Measurements from ENCODE around the gene WNT1.

Gene WNT1

GRCh38 chr12:48943221-48943620, 34.9 kb upstream of the WNT1 start:
- H3K9me3 ChIP-seq (ENCODE audit: control insufficient read depth in 5 of 5, low read length in 5 of 5), result no peaks in the 10 kb centered on the region
- H3K27ac ChIP-seq (ENCODE audit: low read depth, low read length), result no peak overlapping the region
- H3K27me3 ChIP-seq (ENCODE audit: control insufficient read depth in 5 of 5, insufficient read depth in 4 of 5, low read length in 5 of 5), result no peaks in the 10 kb centered on the region
- H3K4me3 ChIP-seq (ENCODE audit: low read depth in 1 of 5, low read length in 5 of 5), result no peak overlapping the region
- peak overlapping the region in 1 of 5 donors; percentile 27 for H3K9ac ChIP-seq (ENCODE audit: low read length in 5 of 5)
- peaks cover 0 to 11% (median 10%) of the 10 kb centered on the region in 5 donors for H3K4me1 ChIP-seq (ENCODE audit: control insufficient read depth in 5 of 5, insufficient read depth in 5 of 5, low read length in 5 of 5)
- H3K36me3 ChIP-seq (ENCODE audit: control insufficient read depth in 5 of 5, insufficient read depth in 5 of 5, low read length in 5 of 5), result peaks cover 5 to 39% (median 26%) of the 10 kb centered on the region in 5 donors

- Histone ChIP-seq H3K4me1 (ENCODE audit: control insufficient read depth in 5 of 5, insufficient read depth in 5 of 5, low read length in 5 of 5) (peaks cover 0 to 11% (median 10%) of the 10 kb centered on the region in 5 donors), H3K27ac (ENCODE audit: low read depth, low read length) (no peak overlapping the region), H3K9me3 (ENCODE audit: control insufficient read depth in 5 of 5, low read length in 5 of 5) (no peaks in the 10 kb centered on the region), H3K9ac (ENCODE audit: low read length in 5 of 5) (no peak overlapping the region), H3K27me3 (ENCODE audit: control insufficient read depth in 5 of 5, insufficient read depth in 4 of 5, low read length in 5 of 5) (no peaks in the 10 kb centered on the region), H3K36me3 (ENCODE audit: control insufficient read depth in 5 of 5, insufficient read depth in 5 of 5, low read length in 5 of 5) (peaks cover 0 to 21% (median 0%) of the 10 kb centered on the region in 5 donors), H3K4me3 (ENCODE audit: low read depth in 1 of 5, low read length in 5 of 5) (no peak overlapping the region)
Observed at GRCh38 chr12:48946205-48946604, 31.9 kb upstream of the WNT1 start.

- Histone ChIP-seq H3K9ac (ENCODE audit: low read length in 5 of 5) (no peak overlapping the region), H3K27ac (ENCODE audit: low read depth, low read length) (no peak overlapping the region), H3K36me3 (ENCODE audit: control insufficient read depth in 5 of 5, insufficient read depth in 5 of 5, low read length in 5 of 5) (peaks cover 0 to 15% (median 0%) of the 10 kb centered on the region in 5 donors)
Observed at GRCh38 chr12:48946943-48947342, 31.2 kb upstream of the WNT1 start.

GRCh38 chr12:48947727-48948126, 30.4 kb upstream of the WNT1 start:
- Histone ChIP-seq H3K36me3 (ENCODE audit: control insufficient read depth in 5 of 5, insufficient read depth in 5 of 5, low read length in 5 of 5) (peaks cover 3 to 23% (median 4%) of the 10 kb centered on the region in 5 donors), H3K27ac (ENCODE audit: low read depth, low read length) (no peak overlapping the region), H3K27me3 (ENCODE audit: control insufficient read depth in 5 of 5, insufficient read depth in 4 of 5, low read length in 5 of 5) (no peaks in the 10 kb centered on the region), H3K4me1 (ENCODE audit: control insufficient read depth in 5 of 5, insufficient read depth in 5 of 5, low read length in 5 of 5) (peaks cover 0 to 11% (median 10%) of the 10 kb centered on the region in 5 donors), H3K9me3 (ENCODE audit: control insufficient read depth in 5 of 5, low read length in 5 of 5) (no peaks in the 10 kb centered on the region), H3K4me3 (ENCODE audit: low read depth in 1 of 5, low read length in 5 of 5) (no peak overlapping the region), H3K9ac (ENCODE audit: low read length in 5 of 5) (no peak overlapping the region)

More at GRCh38 chr12:48946943-48947342, 31.2 kb upstream of the WNT1 start:
- Histone ChIP-seq H3K4me1 (ENCODE audit: control insufficient read depth in 5 of 5, insufficient read depth in 5 of 5, low read length in 5 of 5) (peaks cover 0 to 11% (median 10%) of the 10 kb centered on the region in 5 donors), H3K27me3 (ENCODE audit: control insufficient read depth in 5 of 5, insufficient read depth in 4 of 5, low read length in 5 of 5) (no peaks in the 10 kb centered on the region), H3K9me3 (ENCODE audit: control insufficient read depth in 5 of 5, low read length in 5 of 5) (no peaks in the 10 kb centered on the region), H3K4me3 (ENCODE audit: low read depth in 1 of 5, low read length in 5 of 5) (no peak overlapping the region)

GRCh38 chr12:48952691-48953090, 25.4 kb upstream of the WNT1 start:
- no peak overlapping the region for H3K4me3 ChIP-seq (ENCODE audit: low read depth in 1 of 5, low read length in 5 of 5)
- H3K27me3 ChIP-seq (ENCODE audit: control insufficient read depth in 5 of 5, insufficient read depth in 4 of 5, low read length in 5 of 5), result no peaks in the 10 kb centered on the region
- H3K9ac ChIP-seq (ENCODE audit: low read length in 5 of 5), result no peak overlapping the region
- H3K27ac ChIP-seq (ENCODE audit: low read depth, low read length), result no peak overlapping the region
- H3K9me3 ChIP-seq (ENCODE audit: control insufficient read depth in 5 of 5, low read length in 5 of 5), result no peaks in the 10 kb centered on the region
- peaks cover 4 to 23% (median 8%) of the 10 kb centered on the region in 5 donors for H3K36me3 ChIP-seq (ENCODE audit: control insufficient read depth in 5 of 5, insufficient read depth in 5 of 5, low read length in 5 of 5)
- H3K4me1 ChIP-seq (ENCODE audit: control insufficient read depth in 5 of 5, insufficient read depth in 5 of 5, low read length in 5 of 5), result peaks cover 4 to 22% (median 16%) of the 10 kb centered on the region in 5 donors

GRCh38 chr12:48954061-48954460, 24.1 kb upstream of the WNT1 start:
- peaks cover 4 to 18% (median 8%) of the 10 kb centered on the region in 5 donors for H3K36me3 ChIP-seq (ENCODE audit: control insufficient read depth in 5 of 5, insufficient read depth in 5 of 5, low read length in 5 of 5)
- no peaks in the 10 kb centered on the region for H3K9me3 ChIP-seq (ENCODE audit: control insufficient read depth in 5 of 5, low read length in 5 of 5)
- no peaks in the 10 kb centered on the region for H3K27me3 ChIP-seq (ENCODE audit: control insufficient read depth in 5 of 5, insufficient read depth in 4 of 5, low read length in 5 of 5)
- no peak overlapping the region for H3K27ac ChIP-seq (ENCODE audit: low read depth, low read length)
- H3K4me1 ChIP-seq (ENCODE audit: control insufficient read depth in 5 of 5, insufficient read depth in 5 of 5, low read length in 5 of 5), result peaks cover 4 to 27% (median 21%) of the 10 kb centered on the region in 5 donors
- H3K4me3 ChIP-seq (ENCODE audit: low read depth in 1 of 5, low read length in 5 of 5), result no peak overlapping the region
- H3K9ac ChIP-seq (ENCODE audit: low read length in 5 of 5), result no peak overlapping the region

- Histone ChIP-seq H3K4me1 (ENCODE audit: control insufficient read depth in 5 of 5, insufficient read depth in 5 of 5, low read length in 5 of 5) (peaks cover 4 to 27% (median 21%) of the 10 kb centered on the region in 5 donors), H3K27ac (ENCODE audit: low read depth, low read length) (peak overlapping the region; percentile 45), H3K36me3 (ENCODE audit: control insufficient read depth in 5 of 5, insufficient read depth in 5 of 5, low read length in 5 of 5) (peaks cover 4 to 14% (median 8%) of the 10 kb centered on the region in 5 donors), H3K4me3 (ENCODE audit: low read depth in 1 of 5, low read length in 5 of 5) (no peak overlapping the region), H3K9ac (ENCODE audit: low read length in 5 of 5) (no peak overlapping the region), H3K27me3 (ENCODE audit: control insufficient read depth in 5 of 5, insufficient read depth in 4 of 5, low read length in 5 of 5) (no peaks in the 10 kb centered on the region), H3K9me3 (ENCODE audit: control insufficient read depth in 5 of 5, low read length in 5 of 5) (no peaks in the 10 kb centered on the region)
Observed at GRCh38 chr12:48954841-48955501, 23.2 kb upstream of the WNT1 start.

GRCh38 chr12:48956279-48957140, 21.6 kb upstream of the WNT1 start:
- Histone ChIP-seq H3K27ac (ENCODE audit: low read depth, low read length) (peak overlapping the region; percentile 78), H3K27me3 (ENCODE audit: control insufficient read depth in 5 of 5, insufficient read depth in 4 of 5, low read length in 5 of 5) (peaks cover 0 to 3% (median 0%) of the 10 kb centered on the region in 5 donors), H3K4me1 (ENCODE audit: control insufficient read depth in 5 of 5, insufficient read depth in 5 of 5, low read length in 5 of 5) (peaks cover 4 to 27% (median 21%) of the 10 kb centered on the region in 5 donors), H3K9ac (ENCODE audit: low read length in 5 of 5) (peak overlapping the region in 4 of 5 donors; percentile 87 to 95 (median 91)), H3K9me3 (ENCODE audit: control insufficient read depth in 5 of 5, low read length in 5 of 5) (no peaks in the 10 kb centered on the region), H3K36me3 (ENCODE audit: control insufficient read depth in 5 of 5, insufficient read depth in 5 of 5, low read length in 5 of 5) (peaks cover 4 to 12% (median 8%) of the 10 kb centered on the region in 5 donors), H3K4me3 (ENCODE audit: low read depth in 1 of 5, low read length in 5 of 5) (peak overlapping the region; percentile 88 to 95 (median 94))

GRCh38 chr12:48957141-48958048, 20.7 kb upstream of the WNT1 start, which contains the start of gene ARF3:
Gene ARF3 (minus strand): TSS chr12:48957487. CDS start chr12:48941095, 16,392 bp downstream.
- Histone ChIP-seq H3K4me1 (ENCODE audit: control insufficient read depth in 5 of 5, insufficient read depth in 5 of 5, low read length in 5 of 5) (peaks cover 4 to 27% (median 21%) of the 10 kb centered on the region in 5 donors), H3K36me3 (ENCODE audit: control insufficient read depth in 5 of 5, insufficient read depth in 5 of 5, low read length in 5 of 5) (peaks cover 2 to 8% (median 7%) of the 10 kb centered on the region in 5 donors), H3K4me3 (ENCODE audit: low read depth in 1 of 5, low read length in 5 of 5) (peak within 1 kb of the TSS; percentile 88 to 95 (median 94)), H3K27me3 (ENCODE audit: control insufficient read depth in 5 of 5, insufficient read depth in 4 of 5, low read length in 5 of 5) (peaks cover 0 to 3% (median 0%) of the 10 kb centered on the region in 5 donors), H3K9ac (ENCODE audit: low read length in 5 of 5) (peak within 1 kb of the TSS in 4 of 5 donors; percentile 87 to 95 (median 91)), H3K9me3 (ENCODE audit: control insufficient read depth in 5 of 5, low read length in 5 of 5) (no peaks in the 10 kb centered on the region), H3K27ac (ENCODE audit: low read depth, low read length) (peak within 1 kb of the TSS; percentile 78)
